Aorta (tissue), 5 donors: Measurements from ENCODE around the gene SLC10A7. TPM values are rescaled to one million over a fixed set of nuclear protein-coding genes. Genes with fewer than 3 reads are reported as not detected.

ENCODE experiments used
- ATAC-seq: fragments of 200-7000 bp; cut with Tn5 transposase; one replicate; pipeline ENCODE4 v1.9.1; 2022; ENCODE audit warnings: moderate library complexity; ENCODE audit not compliant: low FRiP score
- DNase-seq, 2 donors: peaks; one replicate each; pipeline ENCODE4 v3.0.0-alpha.2; 2020
- H3K27ac ChIP-seq, 2 donors: one replicate each; pipeline ENCODE4 v1.5.1; 2013; ENCODE audit warnings: low read length in 2 of 2, mild to moderate bottlenecking in 2 of 2, moderate library complexity in 2 of 2, control low read depth in 1 of 2, inconsistent platforms in 1 of 2, low read depth in 1 of 2
- H3K27me3 ChIP-seq, 2 donors: one replicate each; pipeline ENCODE4 v1.6.1; 2013; ENCODE audit warnings: control low read depth in 1 of 2, low read length in 1 of 2, mild to moderate bottlenecking in 1 of 2, moderate library complexity in 1 of 2; ENCODE audit not compliant: insufficient read depth in 2 of 2, control insufficient read depth in 1 of 2
- H3K36me3 ChIP-seq, 2 donors: one replicate each; pipeline ENCODE4 v1.6.1; 2013; ENCODE audit warnings: control low read depth in 1 of 2, low read length in 1 of 2, mild to moderate bottlenecking in 1 of 2; ENCODE audit not compliant: insufficient read depth in 2 of 2, control insufficient read depth in 1 of 2
- H3K4me1 ChIP-seq, 2 donors: one replicate each; pipeline ENCODE4 v1.6.1; 2013; ENCODE audit warnings: low read length in 2 of 2, control low read depth in 1 of 2, mild to moderate bottlenecking in 1 of 2, moderate library complexity in 1 of 2; ENCODE audit not compliant: insufficient read depth in 2 of 2, control insufficient read depth in 1 of 2
- H3K4me3 ChIP-seq, 2 donors: one replicate each; pipeline ENCODE4 v1.5.1; 2013; ENCODE audit warnings: low read length in 2 of 2, control low read depth in 1 of 2, mild to moderate bottlenecking in 1 of 2
- H3K9me3 ChIP-seq: one replicate; pipeline ENCODE4 v1.6.1; 2013; ENCODE audit warnings: mild to moderate bottlenecking, low read length; ENCODE audit not compliant: control insufficient read depth
- WGBS, 2 donors: extraction: QIAGEN DNeasy Blood & Tissue Kit; methylation state at CpG; one replicate each; pipeline ENCODE4 v1.1.7; 2013; 5-methylcytosine and 5-hydroxymethylcytosine counted together
- intact Hi-C, 2 donors: fragments of 100-400 bp; cut with DNase I; formaldehyde crosslinking; loops; one replicate each; pipeline versions ENCODE4 v1.14.2 to v1.15.0; 2022
- polyA plus RNA-seq, 2 donors: library from polyadenylated mRNA; stranded (reverse); fragments of 200-250 nt; gene quantifications; one replicate each; pipeline ENCODE4 v1.2.3, GENCODE V29; 2013
- total RNA-seq, 2 donors: library from RNA; stranded (reverse); fragmentation: NEBNext Ultra II Directional; extraction: Animal tissue kit (Norgen Biotek cat#: 25700); gene quantifications; one replicate each; pipeline ENCODE4 v1.2.1, GENCODE V29; 2021
- donor health status: healthy with polysubstance abuse.
- donor health status: Bipolar disorder and iron deficiency.
- donor health status: DM: no; HTN: no; CAD: no.
- donor health status: DM: no; HTN: no; CAD: no.
- donor health status: DM: yes; HTN: yes; CAD: no.

The SLC10A7 gene
- total and polyA plus RNA-seq, 4 donors: 3.3 to 18.8 (median 10.3) TPM

DNA sequence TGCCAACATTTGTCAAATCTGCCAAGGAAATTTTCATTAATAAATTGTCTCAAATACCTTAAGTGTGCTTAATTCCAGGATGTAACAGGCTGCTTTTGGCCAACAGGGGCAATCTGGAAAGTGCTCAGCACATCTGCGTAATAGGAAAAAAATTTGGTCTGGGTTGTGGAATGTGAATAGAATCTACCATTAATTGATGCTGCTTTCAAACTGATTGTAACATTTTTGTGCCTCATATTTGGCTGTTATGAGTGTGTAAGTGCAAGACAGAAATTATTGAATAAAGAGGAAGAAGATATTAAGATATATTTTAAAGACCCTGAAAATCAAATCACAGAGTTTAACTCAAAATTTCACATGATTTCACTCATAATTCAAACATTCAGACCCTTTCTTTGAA lies 266.3 kb downstream of the SLC10A7 start:
- Histone ChIP-seq H3K27ac (no peak overlapping the region), H3K9me3 (no peaks in the 10 kb centered on the region), H3K27me3 (no peaks in the 10 kb centered on the region), H3K4me3 (no peak overlapping the region), H3K36me3 (no peaks in the 10 kb centered on the region), H3K4me1 (no peaks in the 10 kb centered on the region)
- 61 to 65% methylated on average over 1 of the region's 1 CpG for WGBS, 2 donors
- DNase-seq: no peak
- no peak for ATAC-seq
- intact Hi-C loops: no loop called here

DNA sequence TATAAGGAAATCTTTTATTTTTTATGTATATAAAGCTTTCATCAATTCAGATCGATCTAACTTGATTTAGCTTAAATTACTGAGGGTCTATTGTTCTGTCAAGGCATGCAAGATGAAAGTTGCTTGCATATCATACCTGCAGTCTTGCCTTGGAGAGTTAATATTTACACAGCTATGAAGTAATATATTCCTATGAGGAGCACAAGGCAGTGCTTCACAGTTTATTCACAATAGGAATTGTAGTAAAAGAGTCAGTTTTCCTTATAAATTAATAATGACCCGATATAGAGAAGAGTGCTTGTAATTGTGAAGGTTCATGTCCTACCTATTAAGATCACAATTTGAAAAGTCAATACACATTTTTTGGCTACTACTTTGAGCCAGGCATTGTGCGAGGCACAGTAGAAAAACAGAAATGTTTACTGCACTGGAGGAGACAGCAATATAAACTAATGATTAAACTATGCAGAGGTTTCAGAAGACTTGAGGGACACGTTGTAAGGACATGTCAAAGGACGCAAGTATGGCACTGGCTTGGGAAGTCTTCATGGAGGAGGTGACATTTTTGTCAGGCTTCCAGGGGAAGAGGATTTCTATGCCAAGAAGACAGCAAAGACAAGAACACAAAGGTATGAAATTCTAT lies 268.6 kb downstream of the SLC10A7 start:
- WGBS, 2 donors: 90 to 94% methylated on average over 5 of the region's 5 CpGs

DNA sequence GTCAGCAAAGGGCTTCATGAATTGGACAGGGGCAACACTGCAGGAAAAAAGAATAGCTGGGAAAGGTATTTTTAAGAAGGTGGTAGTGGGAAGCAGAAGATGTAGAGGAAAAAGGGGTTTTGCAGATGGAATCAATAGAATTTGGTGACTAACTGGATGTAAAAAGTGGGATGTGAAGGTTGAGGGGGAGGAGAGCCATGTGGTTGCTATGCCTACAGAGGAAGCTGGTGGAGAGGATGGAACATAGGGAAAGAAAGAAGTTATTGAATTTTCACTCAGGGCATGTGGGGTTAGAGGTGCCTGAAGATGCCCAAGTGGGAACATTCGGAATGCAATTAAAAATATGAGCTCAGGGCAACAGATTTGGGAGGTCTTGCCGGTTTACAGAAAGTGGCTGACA lies 274.4 kb downstream of the SLC10A7 start:
- Histone ChIP-seq H3K4me1 (peaks cover 1 to 7% of the 10 kb centered on the region in 2 donors), H3K27ac (no peak overlapping the region), H3K27me3 (no peaks in the 10 kb centered on the region), H3K9me3 (no peaks in the 10 kb centered on the region), H3K4me3 (no peak overlapping the region), H3K36me3 (no peaks in the 10 kb centered on the region)
- ATAC-seq: no peak
- no peak for DNase-seq
- 46 to 73% methylated on average over 2 of the region's 2 CpGs for WGBS, 2 donors
- intact Hi-C loops: no loop called here

More for the DNA sequence above, 268.6 kb downstream of the SLC10A7 start:
- Histone ChIP-seq H3K27me3 (no peaks in the 10 kb centered on the region), H3K9me3 (no peaks in the 10 kb centered on the region), H3K4me3 (no peak overlapping the region), H3K4me1 (peaks cover 0 to 1% of the 10 kb centered on the region in 2 donors), H3K27ac (no peak overlapping the region), H3K36me3 (no peaks in the 10 kb centered on the region)
- no peak for ATAC-seq
- no peak for DNase-seq
- intact Hi-C loops: no loop called here

DNA sequence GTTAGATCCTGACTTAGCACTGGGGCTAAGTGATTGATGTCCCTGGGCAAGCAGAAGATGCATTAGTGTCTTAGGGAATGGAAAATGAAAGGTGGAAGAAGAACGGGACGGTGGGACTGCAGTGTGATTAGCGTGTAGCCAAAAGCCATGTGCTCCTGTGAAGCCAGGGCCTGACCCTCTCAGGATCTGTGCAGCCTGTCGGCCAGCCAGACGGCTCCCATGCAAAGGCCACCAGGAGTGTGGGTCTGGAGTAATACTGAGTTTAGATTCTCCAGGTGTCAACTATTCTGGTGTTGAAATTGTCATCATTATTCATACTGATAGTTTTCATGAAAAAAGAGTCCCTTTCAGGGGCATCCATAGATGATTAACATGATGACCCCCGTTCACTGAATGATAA lies 275.4 kb downstream of the SLC10A7 start:
- Histone ChIP-seq H3K4me3 (no peak overlapping the region), H3K27me3 (no peaks in the 10 kb centered on the region), H3K36me3 (no peaks in the 10 kb centered on the region), H3K9me3 (no peaks in the 10 kb centered on the region), H3K27ac (no peak overlapping the region), H3K4me1 (peaks cover 1 to 7% of the 10 kb centered on the region in 2 donors)
- WGBS, 2 donors: 49 to 64% methylated on average over 6 of the region's 6 CpGs
- DNase-seq (no peak), ATAC-seq (no peak)
- intact Hi-C loops: no loop called here

DNA sequence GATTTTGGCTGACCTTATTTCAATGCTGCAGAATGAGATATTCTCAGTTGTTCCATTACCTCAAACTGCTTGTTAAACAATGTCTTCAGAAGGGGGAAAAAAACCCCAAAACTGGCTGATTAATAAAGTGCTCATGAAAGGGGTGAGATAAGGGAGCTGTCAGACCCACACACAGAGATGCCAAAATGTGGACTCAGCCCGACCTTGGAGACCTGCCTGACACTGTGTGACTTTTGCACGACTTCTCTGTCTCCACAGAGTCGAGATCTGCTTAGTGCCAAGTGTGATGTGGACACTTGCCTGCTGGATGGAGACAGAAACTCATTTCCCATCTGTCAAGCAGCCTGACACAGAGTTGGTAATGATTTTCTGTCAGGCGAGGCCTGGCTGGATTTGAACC lies 275.9 kb downstream of the SLC10A7 start:
- H3K27ac ChIP-seq: peak overlapping the region in 1 of 2 donors; percentile 49
- intact Hi-C loops: no loop called here
- ATAC-seq: peak; percentile 23

DNA sequence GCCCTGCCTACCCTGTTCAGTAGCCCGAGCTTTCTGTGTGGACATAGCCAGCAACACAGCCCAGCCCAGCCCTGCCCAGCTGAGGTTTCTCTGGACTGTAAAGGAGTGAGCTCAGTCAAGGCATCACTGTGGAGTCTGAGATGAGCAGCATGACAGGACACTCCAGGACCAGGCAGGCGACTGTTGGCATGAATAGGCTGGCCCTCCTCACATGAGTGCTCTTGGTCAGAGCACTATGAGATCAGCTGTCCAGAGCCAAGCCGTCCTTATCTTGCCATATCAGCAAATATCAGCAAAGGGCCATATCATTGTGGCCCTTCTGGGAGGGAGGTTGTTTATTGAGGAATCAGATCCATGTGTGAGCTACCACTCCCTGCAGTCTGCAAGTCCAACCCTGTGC lies 276.5 kb downstream of the SLC10A7 start:
- Histone ChIP-seq H3K4me1 (peaks cover 1 to 7% of the 10 kb centered on the region in 2 donors), H3K36me3 (no peaks in the 10 kb centered on the region), H3K9me3 (no peaks in the 10 kb centered on the region), H3K27me3 (no peaks in the 10 kb centered on the region), H3K4me3 (no peak overlapping the region), H3K27ac (peak overlapping the region; percentile 33 to 62)
- ATAC-seq (no peak), DNase-seq (peak in 1 of 2 donors; percentile 62)
- intact Hi-C loops: no loop called here
- WGBS, 2 donors: 14 to 15% methylated on average over 3 of the region's 3 CpGs

More for the DNA sequence above, 275.9 kb downstream of the SLC10A7 start:
- Histone ChIP-seq H3K4me3 (no peak overlapping the region), H3K9me3 (no peaks in the 10 kb centered on the region), H3K4me1 (peaks cover 1 to 7% of the 10 kb centered on the region in 2 donors), H3K36me3 (no peaks in the 10 kb centered on the region), H3K27me3 (no peaks in the 10 kb centered on the region)
- 1 to 3% methylated on average over 4 of the region's 4 CpGs for WGBS, 2 donors
- peak in 1 of 2 donors; percentile 66 for DNase-seq

DNA sequence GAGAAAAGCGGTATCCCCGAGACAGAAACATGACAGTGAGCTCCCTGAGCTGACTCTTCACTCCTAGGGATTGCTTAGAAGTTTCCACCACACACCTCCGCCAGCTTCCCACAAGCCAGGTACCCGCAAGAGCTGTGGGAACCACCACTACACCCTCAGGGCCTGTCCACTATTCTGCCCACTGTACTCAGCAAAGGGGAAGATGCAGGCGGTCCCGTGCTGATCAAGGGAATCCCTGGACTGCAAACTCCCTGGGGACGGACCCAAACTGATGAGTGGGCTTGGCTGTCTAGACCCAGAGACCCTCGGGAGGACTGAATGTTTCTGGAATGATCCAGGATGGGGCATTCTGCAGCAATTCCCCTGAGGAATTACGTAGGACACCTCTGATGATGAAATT lies 277.2 kb downstream of the SLC10A7 start:
- no peak for ATAC-seq
- intact Hi-C loops: no loop called here
- Histone ChIP-seq H3K9me3 (no peaks in the 10 kb centered on the region), H3K4me3 (no peak overlapping the region), H3K27ac (no peak overlapping the region), H3K27me3 (no peaks in the 10 kb centered on the region), H3K36me3 (no peaks in the 10 kb centered on the region), H3K4me1 (peaks cover 0 to 7% of the 10 kb centered on the region in 2 donors)
- 87 to 88% methylated on average over 9 of the region's 9 CpGs for WGBS, 2 donors
- DNase-seq: no peak

DNA sequence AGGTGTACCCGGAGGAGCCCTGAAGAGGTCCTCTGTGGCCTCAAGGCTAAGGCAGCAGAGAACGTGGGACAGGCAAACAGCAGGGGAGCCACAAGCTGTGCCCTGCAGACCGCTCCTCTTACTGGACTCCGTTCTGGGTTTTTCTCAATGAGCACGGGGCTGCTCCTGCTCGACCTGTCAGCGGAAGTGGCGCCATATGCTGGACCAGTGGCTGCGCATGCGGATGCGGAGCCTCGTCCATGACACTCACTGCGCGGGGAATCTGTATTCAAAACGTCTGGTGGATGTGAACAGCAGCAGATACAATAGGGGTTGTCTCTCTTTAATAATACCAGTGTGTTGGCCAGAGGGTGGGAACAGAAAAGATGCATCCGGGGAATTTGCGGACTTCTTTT lies 277.9 kb downstream of the SLC10A7 start:
- WGBS, 2 donors: 93% methylated on average over 17 of the region's 17 CpGs
- H3K4me1 ChIP-seq: peaks cover 0 to 7% of the 10 kb centered on the region in 2 donors
- no peak overlapping the region for H3K27ac ChIP-seq
- intact Hi-C loops: no loop called here
- no peak overlapping the region for H3K4me3 ChIP-seq
- no peaks in the 10 kb centered on the region for H3K27me3 ChIP-seq
- DNase-seq: no peak
- no peaks in the 10 kb centered on the region for H3K9me3 ChIP-seq
- H3K36me3 ChIP-seq: no peaks in the 10 kb centered on the region
- ATAC-seq: no peak

DNA sequence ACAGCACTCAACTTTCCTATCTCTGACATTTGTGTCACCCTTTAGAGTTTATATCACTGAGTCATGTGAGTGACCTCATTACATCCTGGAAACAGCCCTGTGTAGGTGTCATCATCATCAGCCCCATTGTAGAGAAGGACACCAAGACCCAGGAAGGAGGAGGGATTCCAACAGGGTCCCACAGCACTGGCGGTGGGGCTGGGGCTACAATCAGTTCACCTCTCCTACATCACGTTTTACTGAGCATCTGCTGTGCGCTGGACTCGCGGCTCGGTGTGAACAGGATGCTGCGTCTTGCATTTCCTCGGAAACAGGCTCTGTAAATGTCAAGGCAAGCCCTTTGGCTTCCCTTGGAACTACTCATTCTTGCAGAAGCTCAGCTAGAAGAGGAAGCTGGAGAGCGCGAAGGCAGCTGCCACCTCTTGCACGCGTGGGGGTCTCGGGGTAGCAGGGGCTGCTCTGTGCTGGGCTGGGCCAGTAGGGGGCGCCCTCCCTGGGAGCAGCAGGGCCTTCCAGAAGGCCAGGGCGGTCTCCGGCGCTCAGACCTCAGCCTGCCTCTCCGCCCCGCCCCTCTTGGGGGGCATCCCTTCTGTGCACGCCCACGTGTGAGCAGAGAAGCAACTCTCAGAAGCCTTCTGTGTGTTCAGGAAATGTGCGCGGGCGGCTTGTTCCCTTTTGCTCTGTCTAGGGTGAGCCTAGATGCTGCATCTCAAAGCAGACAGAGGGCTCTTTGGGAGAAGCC lies 278.4 kb downstream of the SLC10A7 start:
- no peak overlapping the region for H3K27ac ChIP-seq
- no peak overlapping the region for H3K4me3 ChIP-seq
- no peaks in the 10 kb centered on the region for H3K27me3 ChIP-seq
- H3K9me3 ChIP-seq: no peaks in the 10 kb centered on the region
- intact Hi-C loops: no loop called here
- 79 to 85% methylated on average over 22 to 24 of the region's 24 CpGs for WGBS, 2 donors
- ATAC-seq (no peak), DNase-seq (peak in 1 of 2 donors; percentile 56)
- no peaks in the 10 kb centered on the region for H3K36me3 ChIP-seq
- H3K4me1 ChIP-seq: peaks cover 0 to 7% of the 10 kb centered on the region in 2 donors
